ENCODE measurements around the gene GRID1.

GRCh38 chr10:86022906-86023305 is 343.7 kb downstream of the GRID1 start:
- TF ChIP-seq CTCF (IDR thresholded peaks at IDR 0.05 in 8 of 11, conservative IDR thresholded peaks at IDR 0.05 in 3 of 11): no peak
- no peak for TF ChIP-seq POLR2A (IDR thresholded peaks at IDR 0.05)
- TF ChIP-seq POLR2AphosphoS5 (IDR thresholded peaks at IDR 0.05): no peak
